Stimulated activated CD4-positive, alpha-beta T cell treated with anti-CD3 and anti-CD28 coated beads, Interleukin-1b, Interleukin-23, amount 100 ng/mL, for 48 hours (primary cell): ENCODE measurements around the gene RMI2.
A peak's percentile ranks its signal among the peaks of the same experiment; 100 is the strongest.
"Not testable (repeated sequence)": the region's sequence is repeated elsewhere in the genome, so short reads cannot be mapped to it uniquely, and the experiment has no call there.

Source experiments
- DNase-seq: peaks from one replicate; pipeline ENCODE4 v3.0.0-alpha.2; 2020

The RMI2 gene

GRCh38 chr16:11345040-11345862 is at the start of gene RMI2:
TSS of gene RMI2 (plus strand) at chr16:11345459. CDS start at chr16:11345472, 13 bp downstream.
- DNase-seq = peak; percentile 98

- no peak for DNase-seq
Measured at GRCh38 chr16:11295672-11296071, 49.6 kb upstream of the RMI2 start.

GRCh38 chr16:11296351-11296705 is 48.9 kb upstream of the RMI2 start:
- no peak for DNase-seq

- no peak for DNase-seq
Measured at GRCh38 chr16:11296706-11297491, 48.4 kb upstream of the RMI2 start.

GRCh38 chr16:11297492-11298142 is 47.6 kb upstream of the RMI2 start:
- DNase-seq = peak; percentile 70

GRCh38 chr16:11298143-11298900 is 46.9 kb upstream of the RMI2 start:
- no peak for DNase-seq

- not testable (repeated sequence) for DNase-seq
Measured at GRCh38 chr16:11298950-11299547, 46.2 kb upstream of the RMI2 start.

GRCh38 chr16:11299865-11300559 is 45.2 kb upstream of the RMI2 start:
- DNase-seq = no peak

- no peak for DNase-seq
Measured at GRCh38 chr16:11300560-11300892, 44.7 kb upstream of the RMI2 start.

- no peak for DNase-seq
Measured at GRCh38 chr16:11301645-11302501, 43.4 kb upstream of the RMI2 start.

GRCh38 chr16:11302977-11303376 is 42.3 kb upstream of the RMI2 start:
- DNase-seq = no peak

- DNase-seq = no peak
Measured at GRCh38 chr16:11303405-11304138, 41.7 kb upstream of the RMI2 start.

- DNase-seq = no peak
Measured at GRCh38 chr16:11306381-11306780, 38.9 kb upstream of the RMI2 start.

- no peak for DNase-seq
Measured at GRCh38 chr16:11306997-11307638, 38.1 kb upstream of the RMI2 start.

- no peak for DNase-seq
Measured at GRCh38 chr16:11307639-11308492, 37.4 kb upstream of the RMI2 start.

- no peak for DNase-seq
Measured at GRCh38 chr16:11308493-11309283, 36.6 kb upstream of the RMI2 start.

GRCh38 chr16:11309895-11310633 is 35.2 kb upstream of the RMI2 start:
- no peak for DNase-seq
